ENCODE results near the gene GMDS.

The GMDS gene

GRCh38 chr6:1865585-1865984 lies 379.8 kb downstream of the GMDS start:
- Histone ChIP-seq H3K4me1 (ENCODE audit: low read length) (peaks cover 77% of the 10 kb centered on the region), H3K27ac (ENCODE audit: low read length) (no peak overlapping the region), H3K9me3 (ENCODE audit: insufficient read depth, low read length) (no peaks in the 10 kb centered on the region; the same call in 1 of the 2 replicates), H3K9ac (ENCODE audit: low read length) (no peak overlapping the region), H3K4me3 (ENCODE audit: low read length) (no peak overlapping the region), H3K36me3 (replicated peaks; ENCODE audit: low read depth, low read length) (no peaks in the 10 kb centered on the region), H4K20me1 (ENCODE audit: insufficient read depth, low read length) (no peaks in the 10 kb centered on the region), H3K27me3 (ENCODE audit: low read depth, low read length) (no peaks in the 10 kb centered on the region), H3K79me2 (ENCODE audit: low read length) (no peaks in the 10 kb centered on the region), H3K4me2 (ENCODE audit: low read length) (no peak overlapping the region), H2AFZ (ENCODE audit: low read depth, low read length) (no peak overlapping the region)
- TF ChIP-seq EZH2phosphoT487 (IDR thresholded peaks at IDR 0.05; ENCODE audit: low read depth): no peak
- TF ChIP-seq CTCF (IDR thresholded peaks at IDR 0.05; ENCODE audit: low read depth, low read length): no peak

- Histone ChIP-seq H3K9ac (ENCODE audit: low read length) (no peak overlapping the region; the same call in 1 of the 2 replicates), H3K4me2 (ENCODE audit: low read length) (no peak overlapping the region; the same call in 1 of the 2 replicates), H2AFZ (ENCODE audit: low read depth, low read length) (peak overlapping the region; percentile 27; the same call in 1 of the 2 replicates), H3K79me2 (ENCODE audit: low read length) (no peaks in the 10 kb centered on the region), H3K27ac (ENCODE audit: low read length) (no peak overlapping the region), H4K20me1 (ENCODE audit: insufficient read depth, low read length) (no peaks in the 10 kb centered on the region), H3K27me3 (ENCODE audit: low read depth, low read length) (no peaks in the 10 kb centered on the region), H3K4me1 (ENCODE audit: low read length) (peaks cover 74% of the 10 kb centered on the region), H3K36me3 (replicated peaks; ENCODE audit: low read depth, low read length) (no peaks in the 10 kb centered on the region), H3K4me3 (ENCODE audit: low read length) (no peak overlapping the region), H3K9me3 (ENCODE audit: insufficient read depth, low read length) (no peaks in the 10 kb centered on the region; the same call in 1 of the 2 replicates)
- TF ChIP-seq CTCF (IDR thresholded peaks at IDR 0.05; ENCODE audit: low read depth, low read length): no peak
- no peak for TF ChIP-seq EZH2phosphoT487 (IDR thresholded peaks at IDR 0.05; ENCODE audit: low read depth)
These were observed 380.9 kb downstream of the GMDS start for GRCh38 chr6:1864496-1864895.

DNA sequence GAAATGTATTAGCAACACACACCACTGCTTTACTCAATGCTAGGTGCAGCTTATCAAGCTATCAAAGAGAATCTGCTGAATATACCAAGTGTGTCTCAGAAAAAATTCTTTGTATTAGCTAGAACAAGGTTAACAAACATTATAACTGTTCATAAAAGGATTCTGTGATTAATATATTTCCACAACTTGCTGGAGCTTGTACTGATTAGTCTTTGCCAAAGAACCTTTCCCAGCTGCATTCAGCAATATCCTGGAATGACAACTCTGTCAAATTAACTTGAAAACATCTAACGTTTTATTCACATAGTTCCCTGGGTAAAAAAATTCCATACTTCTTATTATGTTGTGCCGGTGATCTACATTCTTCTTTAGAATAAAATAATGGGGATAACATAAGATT lies 383.0 kb downstream of the GMDS start:
- H3K4me1 ChIP-seq (ENCODE audit: low read length): peaks cover 70% of the 10 kb centered on the region
- H2AFZ ChIP-seq (ENCODE audit: low read depth, low read length): no peak overlapping the region
- H3K9ac ChIP-seq (ENCODE audit: low read length): no peak overlapping the region
- H3K4me3 ChIP-seq (ENCODE audit: low read length): no peak overlapping the region
- TF ChIP-seq CTCF (IDR thresholded peaks at IDR 0.05; ENCODE audit: low read depth, low read length): no peak
- no peak for TF ChIP-seq EZH2phosphoT487 (IDR thresholded peaks at IDR 0.05; ENCODE audit: low read depth)
- H3K27ac ChIP-seq (ENCODE audit: low read length): peak overlapping the region; percentile 51; the same call in 1 of the 2 replicates
- peak overlapping the region; percentile 33; the same call in 1 of the 2 replicates for H3K4me2 ChIP-seq (ENCODE audit: low read length)
- H3K27me3 ChIP-seq (ENCODE audit: low read depth, low read length): no peaks in the 10 kb centered on the region
- H4K20me1 ChIP-seq (ENCODE audit: insufficient read depth, low read length): no peaks in the 10 kb centered on the region
- no peaks in the 10 kb centered on the region for H3K9me3 ChIP-seq (ENCODE audit: insufficient read depth, low read length)
- H3K79me2 ChIP-seq (ENCODE audit: low read length): no peaks in the 10 kb centered on the region
- no peaks in the 10 kb centered on the region for H3K36me3 ChIP-seq (replicated peaks; ENCODE audit: low read depth, low read length)

- peak overlapping the region; percentile 85 for H3K4me2 ChIP-seq (ENCODE audit: low read length)
- H2AFZ ChIP-seq (ENCODE audit: low read depth, low read length): 0 out of 2 replicates have a peak overlapping the region, but pooled peaks have one; percentile 2
- no peak for TF ChIP-seq CTCF (IDR thresholded peaks at IDR 0.05; ENCODE audit: low read depth, low read length)
- no peak for TF ChIP-seq EZH2phosphoT487 (IDR thresholded peaks at IDR 0.05; ENCODE audit: low read depth)
- peak overlapping the region; percentile 57 for H3K4me3 ChIP-seq (ENCODE audit: low read length)
- H3K79me2 ChIP-seq (ENCODE audit: low read length): no peaks in the 10 kb centered on the region
- H3K27me3 ChIP-seq (ENCODE audit: low read depth, low read length): no peaks in the 10 kb centered on the region
- peak overlapping the region; percentile 95 for H3K27ac ChIP-seq (ENCODE audit: low read length)
- no peaks in the 10 kb centered on the region for H4K20me1 ChIP-seq (ENCODE audit: insufficient read depth, low read length)
- H3K4me1 ChIP-seq (ENCODE audit: low read length): peaks cover 76% of the 10 kb centered on the region
- H3K9ac ChIP-seq (ENCODE audit: low read length): peak overlapping the region; percentile 74
- H3K36me3 ChIP-seq (replicated peaks; ENCODE audit: low read depth, low read length): no peaks in the 10 kb centered on the region
- no peaks in the 10 kb centered on the region for H3K9me3 ChIP-seq (ENCODE audit: insufficient read depth, low read length)
These were observed 384.6 kb downstream of the GMDS start for GRCh38 chr6:1860756-1861348.

Measured in OCI-LY3 (cell line).